Measurements from ENCODE around the gene STYK1. TPM values are rescaled to one million over a fixed set of nuclear protein-coding genes. Genes with fewer than 3 reads are reported as not detected.

Gene STYK1
- total and polyA plus RNA-seq, 2 donors (not counting 1 experiment from before 2014, with no cell fraction given): 0.41 TPM; not detected in 1

DNA sequence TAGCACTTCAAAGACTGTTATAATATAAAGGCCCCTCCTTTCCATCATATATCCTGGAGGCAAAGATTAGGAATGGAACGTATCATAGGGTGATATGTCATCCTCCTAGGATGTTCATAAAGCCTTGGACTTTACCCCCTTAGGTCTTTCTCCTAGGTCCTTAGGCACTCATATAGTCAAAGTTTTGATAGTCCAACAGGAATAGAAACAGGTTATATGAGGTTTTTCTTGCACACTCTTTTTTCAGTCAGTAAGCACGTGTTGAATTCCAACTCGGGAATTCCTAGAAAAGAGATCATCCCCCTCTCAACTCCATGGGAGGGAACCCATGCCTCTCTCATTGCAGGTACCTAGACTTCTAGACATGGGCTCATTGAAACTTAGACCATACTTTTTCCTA is 40.3 kb downstream of the STYK1 start:
- Histone ChIP-seq H3K4me2 (ENCODE audit: extremely low read depth, insufficient read depth, low read length) (no peak overlapping the region), H3K27me3 (ENCODE audit: control insufficient read depth, insufficient read depth, low read length) (no peaks in the 10 kb centered on the region), H3K9me3 (ENCODE audit: control insufficient read depth, insufficient read depth, low read depth, low read length) (no peaks in the 10 kb centered on the region), H3K9ac (ENCODE audit: insufficient read depth, low read length) (no peak overlapping the region), H4K20me1 (ENCODE audit: control insufficient read depth, extremely low read depth, insufficient read depth, low read length) (no peaks in the 10 kb centered on the region), H3K4me3 (replicated peaks in 1 of 4; ENCODE audit: control extremely low read depth in 1 of 4, insufficient read depth in 1 of 4, low read depth in 3 of 4, low read length in 4 of 4) (no peak overlapping the region), H3K36me3 (ENCODE audit: control insufficient read depth, insufficient read depth, low read length) (no peaks in the 10 kb centered on the region), H3K27ac (ENCODE audit: insufficient read depth, low read length) (no peak overlapping the region), H3K4me1 (ENCODE audit: control insufficient read depth, extremely low read depth, insufficient read depth, low read length) (no peaks in the 10 kb centered on the region), H3K79me2 (ENCODE audit: control insufficient read depth, insufficient read depth, low read length) (no peaks in the 10 kb centered on the region), H2AFZ (ENCODE audit: low read length) (no peak overlapping the region)
- TF ChIP-seq, protein P1, sequence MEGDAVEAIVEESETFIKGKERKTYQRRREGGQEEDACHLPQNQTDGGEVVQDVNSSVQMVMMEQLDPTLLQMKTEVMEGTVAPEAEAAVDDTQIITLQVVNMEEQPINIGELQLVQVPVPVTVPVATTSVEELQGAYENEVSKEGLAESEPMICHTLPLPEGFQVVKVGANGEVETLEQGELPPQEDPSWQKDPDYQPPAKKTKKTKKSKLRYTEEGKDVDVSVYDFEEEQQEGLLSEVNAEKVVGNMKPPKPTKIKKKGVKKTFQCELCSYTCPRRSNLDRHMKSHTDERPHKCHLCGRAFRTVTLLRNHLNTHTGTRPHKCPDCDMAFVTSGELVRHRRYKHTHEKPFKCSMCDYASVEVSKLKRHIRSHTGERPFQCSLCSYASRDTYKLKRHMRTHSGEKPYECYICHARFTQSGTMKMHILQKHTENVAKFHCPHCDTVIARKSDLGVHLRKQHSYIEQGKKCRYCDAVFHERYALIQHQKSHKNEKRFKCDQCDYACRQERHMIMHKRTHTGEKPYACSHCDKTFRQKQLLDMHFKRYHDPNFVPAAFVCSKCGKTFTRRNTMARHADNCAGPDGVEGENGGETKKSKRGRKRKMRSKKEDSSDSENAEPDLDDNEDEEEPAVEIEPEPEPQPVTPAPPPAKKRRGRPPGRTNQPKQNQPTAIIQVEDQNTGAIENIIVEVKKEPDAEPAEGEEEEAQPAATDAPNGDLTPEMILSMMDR (conservative IDR thresholded peaks at IDR 0.05 in 1 of 2, IDR thresholded peaks at IDR 0.05 in 1 of 2; ENCODE audit: low read depth in 1 of 2, low read length in 2 of 2): no peak
- DNase-seq (ENCODE audit: low read depth in 2 of 2): no peak

GRCh38 chr12:10632226-10632625 is 41.6 kb downstream of the STYK1 start:
- TF ChIP-seq, protein P1 (conservative IDR thresholded peaks at IDR 0.05 in 1 of 2, IDR thresholded peaks at IDR 0.05 in 1 of 2; ENCODE audit: low read depth in 1 of 2, low read length in 2 of 2): no peak
- no peak for TF ChIP-seq EZH2 (IDR thresholded peaks at IDR 0.05; ENCODE audit: low read length, missing control alignments)
- no peak overlapping the region for H3K4me2 ChIP-seq (ENCODE audit: extremely low read depth, insufficient read depth, low read length)
- H3K27ac ChIP-seq (ENCODE audit: insufficient read depth, low read length): no peak overlapping the region
- H3K79me2 ChIP-seq (ENCODE audit: control insufficient read depth, insufficient read depth, low read length): no peaks in the 10 kb centered on the region
- no peaks in the 10 kb centered on the region for H4K20me1 ChIP-seq (ENCODE audit: control insufficient read depth, extremely low read depth, insufficient read depth, low read length)
- DNase-seq (ENCODE audit: low read depth in 2 of 2): peak in 1 of 2 donors; percentile 42
- H3K4me1 ChIP-seq (ENCODE audit: control insufficient read depth, extremely low read depth, insufficient read depth, low read length): no peaks in the 10 kb centered on the region
- H3K27me3 ChIP-seq (ENCODE audit: control insufficient read depth, insufficient read depth, low read length): no peaks in the 10 kb centered on the region
- no peaks in the 10 kb centered on the region for H3K9me3 ChIP-seq (ENCODE audit: control insufficient read depth, insufficient read depth, low read depth, low read length)
- H3K9ac ChIP-seq (ENCODE audit: insufficient read depth, low read length): no peak overlapping the region
- no peak overlapping the region for H2AFZ ChIP-seq (ENCODE audit: low read length)
- no peaks in the 10 kb centered on the region for H3K36me3 ChIP-seq (ENCODE audit: control insufficient read depth, insufficient read depth, low read length)
- no peak overlapping the region for H3K4me3 ChIP-seq (replicated peaks in 1 of 4; ENCODE audit: control extremely low read depth in 1 of 4, insufficient read depth in 1 of 4, low read depth in 3 of 4, low read length in 4 of 4)

DNA sequence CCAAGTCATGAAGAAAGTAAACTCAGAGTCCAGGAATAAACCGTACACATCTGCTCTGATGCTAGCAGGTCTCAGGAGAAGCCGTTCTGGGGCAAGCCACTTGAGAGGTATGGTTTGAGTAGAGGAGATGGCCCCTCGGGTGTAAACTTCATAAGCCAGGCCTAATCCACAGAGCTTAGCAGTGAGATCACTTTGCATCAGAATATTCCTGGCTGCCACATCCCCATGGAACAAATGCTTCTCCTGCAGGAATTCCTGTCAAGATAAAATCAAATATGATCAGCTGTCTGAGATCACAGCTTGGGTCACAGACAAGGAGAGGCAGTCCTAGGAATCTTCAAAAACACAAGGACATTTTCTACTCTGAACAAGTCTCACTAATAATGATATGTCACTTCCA is 49.2 kb downstream of the STYK1 start:
- Histone ChIP-seq H3K4me3 (replicated peaks in 1 of 4; ENCODE audit: control extremely low read depth in 1 of 4, insufficient read depth in 1 of 4, low read depth in 3 of 4, low read length in 4 of 4) (no peak overlapping the region), H3K9me3 (ENCODE audit: control insufficient read depth, insufficient read depth, low read depth, low read length) (no peaks in the 10 kb centered on the region), H3K27me3 (ENCODE audit: control insufficient read depth, insufficient read depth, low read length) (no peaks in the 10 kb centered on the region), H3K9ac (ENCODE audit: insufficient read depth, low read length) (no peak overlapping the region), H3K36me3 (ENCODE audit: control insufficient read depth, insufficient read depth, low read length) (no peaks in the 10 kb centered on the region), H4K20me1 (ENCODE audit: control insufficient read depth, extremely low read depth, insufficient read depth, low read length) (no peaks in the 10 kb centered on the region), H2AFZ (ENCODE audit: low read length) (no peak overlapping the region), H3K79me2 (ENCODE audit: control insufficient read depth, insufficient read depth, low read length) (no peaks in the 10 kb centered on the region), H3K27ac (ENCODE audit: insufficient read depth, low read length) (no peak overlapping the region), H3K4me2 (ENCODE audit: extremely low read depth, insufficient read depth, low read length) (no peak overlapping the region), H3K4me1 (ENCODE audit: control insufficient read depth, extremely low read depth, insufficient read depth, low read length) (no peaks in the 10 kb centered on the region)
- TF ChIP-seq, protein P1 (conservative IDR thresholded peaks at IDR 0.05 in 1 of 2, IDR thresholded peaks at IDR 0.05 in 1 of 2; ENCODE audit: low read depth in 1 of 2, low read length in 2 of 2): no peak
- no peak for TF ChIP-seq EZH2 (IDR thresholded peaks at IDR 0.05; ENCODE audit: low read length, missing control alignments)
- DNase-seq (ENCODE audit: low read depth in 2 of 2): no peak

Measured in fibroblast of lung (primary cell).